Inflammatory macrophage treated with lipopolysaccharide for 1 hour (primary cell): ENCODE results near the gene LARGE1.
"Not testable (repeated sequence)": the region's sequence is repeated elsewhere in the genome, so short reads cannot be mapped to it uniquely, and the experiment has no call there.

ENCODE experiments used
- DNase-seq, 2 donors: peaks; one replicate each; pipeline ENCODE4 v3.0.0-alpha.2; 2020 to 2022

The LARGE1 gene

DNA sequence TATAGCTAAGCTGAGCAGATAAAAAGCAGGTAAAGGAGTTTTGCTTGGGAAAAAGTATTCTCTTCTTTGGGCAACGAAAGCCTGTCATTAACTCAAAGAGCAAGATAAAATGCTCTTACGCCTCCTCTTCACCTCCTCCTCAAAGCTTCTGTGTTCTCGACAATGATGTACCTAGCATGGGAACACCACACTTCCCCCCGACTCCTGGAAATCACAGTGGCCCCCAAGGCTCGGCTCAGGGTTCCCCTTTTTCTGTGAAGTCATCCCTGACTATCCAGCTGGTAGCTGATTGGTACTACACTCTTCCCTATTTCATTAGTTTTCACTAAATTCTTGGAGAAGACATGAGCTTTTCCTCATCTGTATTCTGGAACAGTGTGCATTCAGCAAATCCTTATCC lies 336.1 kb downstream of the LARGE1 start:
- no peak for DNase-seq

DNA sequence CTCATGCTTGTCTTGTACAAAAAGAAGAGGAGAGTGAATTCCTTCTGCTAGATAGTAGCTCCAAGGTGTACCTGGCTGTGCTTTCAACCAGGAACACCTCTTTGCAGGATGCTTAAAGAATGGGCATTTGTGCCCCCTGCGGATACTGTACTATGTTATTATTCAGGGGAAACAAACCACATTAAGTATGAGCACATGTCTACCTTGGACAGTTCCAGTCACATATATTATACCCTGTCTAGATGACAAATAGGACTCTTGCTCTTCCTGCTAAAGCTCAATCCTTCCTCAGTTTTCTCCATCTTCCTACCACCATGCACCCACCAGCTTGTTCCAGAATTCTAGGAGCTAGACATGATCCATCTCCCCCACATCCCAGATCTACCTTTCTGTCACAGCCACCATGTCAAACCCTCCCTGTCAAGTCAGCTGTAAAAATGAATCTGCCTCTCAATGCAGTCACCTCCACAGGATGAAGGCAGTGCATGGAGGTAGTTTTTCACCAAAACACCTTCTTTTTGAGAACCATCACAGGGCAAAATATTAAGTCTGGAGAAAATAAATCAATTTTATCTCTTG lies 337.4 kb downstream of the LARGE1 start:
- DNase-seq, result no peak

DNA sequence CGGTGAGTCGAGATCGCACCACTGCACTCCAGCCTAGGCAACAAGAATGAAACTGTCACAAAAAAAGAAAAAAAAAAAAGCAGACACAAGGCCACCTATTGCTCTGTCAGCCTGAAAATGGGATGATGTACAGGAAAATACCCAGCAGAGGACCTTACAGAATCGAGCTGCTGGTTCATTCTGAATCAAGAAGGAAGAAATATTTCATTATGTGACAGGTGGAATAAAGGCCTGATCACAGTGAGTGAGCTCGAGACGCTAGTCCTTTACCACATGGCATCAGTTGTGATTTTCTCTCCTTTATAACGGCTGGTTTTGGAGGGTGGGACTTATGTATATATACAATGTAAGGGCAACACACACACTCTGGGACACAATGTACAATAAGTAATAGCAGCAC lies 340.0 kb downstream of the LARGE1 start:
- no peak for DNase-seq

DNA sequence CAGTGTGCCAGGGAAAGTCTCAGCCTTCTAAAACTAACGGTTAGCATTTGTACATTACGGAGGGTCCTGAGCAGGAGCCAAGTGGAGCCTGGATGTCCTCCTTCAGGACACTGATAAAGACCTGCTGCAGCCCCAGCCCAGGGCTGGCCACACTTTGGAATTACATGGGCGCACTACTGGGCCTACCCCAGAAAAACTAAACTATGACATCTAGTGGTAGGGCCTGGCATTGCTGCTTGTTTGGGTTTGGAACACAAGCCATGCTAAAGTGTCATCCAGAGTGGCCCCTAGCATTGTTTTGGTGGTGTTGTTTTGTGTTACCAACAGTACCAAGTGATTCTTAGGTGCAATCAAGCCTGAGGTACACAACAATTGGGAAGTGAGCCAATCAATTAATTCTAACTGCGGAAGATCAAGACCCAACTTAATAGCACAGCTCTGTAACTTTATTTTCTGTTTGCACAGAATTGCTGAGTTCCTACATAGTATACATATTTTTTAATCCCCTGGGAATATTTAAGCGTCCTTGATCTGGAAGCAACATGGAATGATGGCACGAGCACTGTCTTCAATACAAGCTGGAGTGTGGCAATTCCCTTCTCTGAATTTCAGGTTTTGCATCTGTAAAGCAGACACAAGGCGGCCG lies 340.7 kb downstream of the LARGE1 start:
- peak; percentile 0 to 60 for DNase-seq

DNA sequence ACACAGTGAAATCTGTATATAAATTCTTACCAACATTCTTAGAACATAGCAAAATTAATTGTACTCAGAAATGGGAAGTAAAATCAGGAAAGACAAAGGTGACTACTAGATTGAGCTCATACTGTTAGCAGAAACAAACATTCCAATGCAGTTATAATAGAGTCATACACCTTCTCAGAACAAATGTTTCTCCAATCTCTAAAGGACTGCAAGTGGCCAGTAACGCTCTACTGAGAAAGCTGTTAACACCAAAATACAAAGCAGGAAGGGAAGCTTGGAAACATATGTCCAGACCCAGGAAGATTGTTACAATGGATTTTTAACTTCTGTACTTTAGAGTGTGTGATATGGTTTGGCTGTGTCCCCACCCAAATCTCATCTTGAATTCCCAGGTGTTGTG lies 341.5 kb downstream of the LARGE1 start:
- no peak for DNase-seq

DNA sequence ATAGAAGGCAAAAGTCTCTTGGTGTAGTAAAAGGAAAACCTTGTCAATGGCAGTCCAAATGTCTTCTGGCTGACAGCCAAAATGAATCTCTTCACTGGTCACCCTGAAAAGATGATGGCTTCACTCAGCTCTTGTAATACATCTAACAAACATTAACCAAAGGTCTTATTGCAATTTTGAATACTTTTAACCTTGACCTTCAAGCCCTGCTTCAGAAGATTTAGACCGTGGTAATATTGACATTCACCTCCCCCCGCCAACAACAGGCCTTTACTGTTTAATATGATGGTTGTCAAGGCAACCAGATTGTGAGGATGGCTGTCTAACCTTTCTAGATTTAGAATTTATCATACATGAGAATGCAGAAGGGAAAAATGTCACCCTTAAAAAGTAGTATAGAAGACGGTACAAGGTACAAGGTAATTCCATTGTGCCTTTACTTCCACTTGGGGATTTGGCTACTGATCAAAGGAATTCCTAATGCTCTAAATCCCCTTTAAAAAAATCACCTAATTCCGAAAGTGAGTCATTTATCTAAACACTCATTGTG lies 342.3 kb downstream of the LARGE1 start:
- no peak for DNase-seq

DNA sequence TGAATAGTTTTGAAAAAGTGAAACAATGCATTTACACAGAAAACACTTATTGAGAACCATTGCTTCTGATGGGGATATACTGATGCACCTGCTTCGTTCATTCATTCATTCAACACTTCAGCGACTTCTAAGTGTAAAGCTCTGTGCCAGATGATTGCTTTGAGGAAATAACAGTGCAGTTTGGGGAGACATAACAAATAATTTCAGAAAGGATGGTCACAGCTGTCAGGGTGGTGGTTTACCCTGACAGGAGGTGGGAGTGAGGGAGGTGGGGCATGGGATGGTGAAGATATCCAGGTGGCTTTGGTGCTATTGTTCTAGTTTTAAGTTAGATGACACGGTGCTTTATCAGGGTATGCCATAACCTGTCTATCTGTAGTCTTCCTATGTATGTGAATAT lies 344.1 kb downstream of the LARGE1 start:
- DNase-seq, result no peak

DNA sequence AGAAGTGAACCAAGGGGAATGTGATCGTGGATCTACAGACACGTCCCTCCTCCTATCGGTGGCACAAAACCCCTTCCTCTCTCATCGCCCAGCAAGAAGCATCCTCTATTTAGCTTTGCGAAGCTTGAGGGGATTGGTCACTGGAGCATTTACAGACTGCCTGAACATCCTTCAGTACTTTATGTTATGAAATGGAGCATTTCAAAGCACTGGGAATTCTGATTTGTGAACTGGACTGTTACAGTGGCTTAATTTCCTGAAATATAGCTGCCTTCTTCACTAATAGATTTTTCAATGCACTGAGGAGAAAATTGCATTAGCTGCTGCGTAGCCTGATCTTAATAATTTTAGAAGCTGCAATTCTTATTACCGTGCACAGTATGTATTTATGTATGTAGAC lies 344.5 kb downstream of the LARGE1 start:
- no peak for DNase-seq

DNA sequence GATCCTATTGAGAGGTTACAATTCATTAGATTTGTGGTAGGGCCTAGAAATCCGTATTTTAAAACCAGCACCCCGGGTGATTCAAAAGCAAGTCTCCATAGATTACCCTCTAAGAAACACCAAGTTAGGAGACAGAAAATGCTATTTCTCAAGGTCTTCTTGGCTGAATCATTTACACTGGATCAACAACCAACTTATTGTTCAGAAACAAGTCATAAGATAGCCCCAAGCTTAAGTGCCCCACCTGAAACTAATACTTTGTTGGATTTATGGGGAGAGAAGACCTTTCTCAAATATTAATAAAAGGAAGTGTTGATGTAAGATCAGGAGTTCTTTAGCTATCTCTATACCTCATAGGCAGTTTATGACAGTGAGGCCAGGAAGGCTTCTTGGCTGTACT lies 345.2 kb downstream of the LARGE1 start:
- DNase-seq, result no peak

DNA sequence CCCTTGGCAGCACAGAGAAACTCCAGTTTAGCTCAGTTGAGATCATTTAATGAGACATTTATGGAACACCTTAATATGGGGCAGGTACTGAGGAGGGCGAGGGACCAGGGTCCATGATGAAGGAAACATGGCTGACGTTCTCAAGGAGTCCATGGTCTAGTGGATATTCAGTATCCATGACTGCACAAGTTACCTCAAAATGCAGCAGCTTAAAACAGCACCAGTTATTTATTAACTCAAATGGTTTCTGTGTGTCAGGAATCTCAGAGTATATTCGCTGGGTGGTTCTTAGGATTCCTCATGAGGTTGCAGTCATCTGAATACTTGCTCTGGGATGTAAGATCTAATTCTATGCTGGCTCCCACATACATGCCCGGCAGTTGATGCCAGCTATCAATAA lies 346.8 kb downstream of the LARGE1 start:
- DNase-seq, result no peak

DNA sequence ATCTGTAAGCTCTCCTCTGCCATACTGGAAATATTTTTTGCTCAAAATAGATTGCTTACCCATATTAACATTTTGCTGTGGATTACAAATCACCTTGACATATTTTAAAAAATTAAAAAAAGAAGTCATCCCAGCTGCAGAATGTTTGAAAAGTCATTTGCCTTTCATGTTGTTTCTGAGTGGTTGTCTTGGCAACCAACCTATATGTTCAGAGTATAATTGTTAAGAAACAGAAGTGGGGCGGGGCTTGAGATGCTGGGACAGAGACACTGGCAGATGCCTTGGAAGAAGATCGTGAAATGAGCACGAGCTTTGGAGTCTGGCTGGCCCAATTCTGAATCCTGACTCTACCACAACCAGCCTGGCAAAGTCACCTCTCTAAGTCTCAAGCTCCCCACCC lies 348.2 kb downstream of the LARGE1 start:
- DNase-seq, result no peak

DNA sequence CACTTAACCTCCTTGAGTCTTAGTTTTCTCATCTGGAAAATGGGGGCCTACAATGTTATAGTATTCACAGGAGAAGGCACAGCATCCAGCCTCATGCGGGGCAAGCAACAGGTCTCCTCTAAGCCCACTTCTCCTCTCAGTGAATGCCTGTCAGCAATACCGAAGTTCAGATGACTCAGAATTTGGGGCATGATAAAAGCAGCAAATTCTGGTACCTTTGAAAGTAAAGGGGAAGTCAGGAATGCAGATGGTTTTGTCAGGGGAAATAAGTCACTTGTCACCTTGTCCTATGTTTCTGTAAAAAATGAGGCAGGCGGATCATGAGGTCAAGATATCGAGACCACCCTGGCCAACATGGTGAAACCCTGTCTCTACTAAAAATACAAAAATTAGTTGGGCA lies 350.2 kb downstream of the LARGE1 start:
- DNase-seq, result no peak

DNA sequence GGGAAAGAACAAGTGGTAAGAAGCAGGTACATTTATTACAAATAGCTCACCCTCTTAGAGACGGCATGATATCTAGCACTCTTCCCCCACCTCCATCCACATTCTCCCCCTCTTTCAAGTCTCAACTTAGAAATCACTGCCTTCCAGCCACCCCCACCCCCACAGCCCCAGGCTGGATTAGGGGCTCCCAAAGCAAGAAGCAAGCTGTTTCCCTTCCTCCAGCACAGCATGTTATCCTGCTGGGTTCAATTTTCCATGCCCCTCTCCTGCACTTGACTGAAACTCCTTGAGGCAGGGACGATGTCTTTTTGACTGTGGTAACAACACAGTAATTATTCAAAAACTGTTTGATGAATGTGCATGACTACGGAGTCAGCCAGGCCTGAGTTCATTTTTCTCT lies 350.7 kb downstream of the LARGE1 start:
- no peak for DNase-seq

DNA sequence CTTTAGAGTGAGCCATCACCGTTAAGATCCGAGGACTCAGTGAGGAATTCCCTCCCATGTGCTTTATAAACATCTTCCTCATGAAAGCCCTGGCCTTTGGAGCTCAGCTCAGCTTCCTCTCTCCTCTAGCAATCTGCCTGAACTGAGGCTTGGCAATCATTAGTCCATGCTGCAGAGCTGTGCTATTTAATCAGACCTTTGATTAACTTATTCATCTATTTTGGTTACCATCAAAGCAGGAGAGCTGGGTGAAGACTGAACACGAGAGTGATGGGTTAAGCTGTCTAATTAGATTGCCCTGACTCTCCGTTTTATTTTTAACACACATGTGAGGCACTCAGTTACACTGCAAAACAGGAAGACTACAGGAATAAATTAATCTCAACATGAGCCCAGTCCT lies 351.3 kb downstream of the LARGE1 start:
- DNase-seq, result no peak

DNA sequence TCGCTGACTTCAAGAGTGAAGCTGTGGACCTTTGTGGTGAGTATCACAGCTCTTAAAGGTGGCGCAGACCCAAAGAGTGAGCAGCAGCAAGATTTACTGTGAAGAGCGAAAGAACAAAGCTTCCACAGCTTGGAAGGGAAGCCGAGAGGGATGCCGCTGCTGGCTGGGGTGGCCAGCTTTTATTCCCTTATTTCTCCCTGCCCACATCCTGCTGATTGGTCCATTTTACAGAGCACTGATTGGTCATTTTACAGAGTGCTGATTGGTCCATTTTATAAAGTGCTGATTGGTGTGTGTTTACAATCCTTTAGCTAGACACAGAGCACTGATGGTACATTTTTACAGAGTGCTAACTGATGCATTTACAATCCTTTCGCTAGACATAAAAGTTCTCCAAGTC lies 353.8 kb downstream of the LARGE1 start:
- DNase-seq, result not testable (repeated sequence)

DNA sequence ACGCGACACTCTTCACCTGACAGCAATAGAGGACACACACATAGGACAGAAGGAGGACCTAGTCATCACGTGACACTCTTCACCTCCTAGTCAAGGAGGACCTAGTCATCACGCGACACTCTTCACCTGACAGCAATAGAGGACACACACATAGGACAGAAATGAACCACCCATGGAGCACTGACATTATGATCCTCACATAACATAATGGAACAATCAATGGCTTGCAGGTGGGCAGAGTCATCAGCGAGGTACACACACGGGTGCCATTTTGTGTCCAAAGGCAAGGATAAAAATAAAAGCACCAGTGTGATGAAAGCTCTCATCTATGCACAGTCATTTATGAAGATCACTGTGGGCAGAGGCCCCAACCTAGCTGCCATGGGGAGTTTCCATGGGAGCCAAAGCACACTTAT lies 354.7 kb downstream of the LARGE1 start:
- no peak for DNase-seq

DNA sequence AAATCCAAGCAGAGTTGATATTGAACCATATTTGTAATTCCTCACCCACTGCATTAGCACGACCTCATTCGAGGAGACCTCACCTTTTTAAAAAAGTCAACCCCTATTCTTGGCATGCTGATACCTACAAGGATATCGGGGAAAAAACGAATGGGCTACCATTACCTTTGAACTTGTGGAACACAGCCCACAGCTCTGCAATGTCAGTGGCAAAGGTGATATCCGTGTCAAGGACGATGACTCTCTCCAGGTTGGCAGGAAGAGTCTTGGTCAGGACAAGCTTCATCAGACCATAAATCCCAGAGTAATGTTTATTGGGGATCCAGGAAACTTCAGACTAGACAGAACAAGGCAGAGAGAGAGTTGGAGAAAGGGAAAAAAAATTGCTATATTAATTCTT lies 355.6 kb downstream of the LARGE1 start:
- no peak for DNase-seq

DNA sequence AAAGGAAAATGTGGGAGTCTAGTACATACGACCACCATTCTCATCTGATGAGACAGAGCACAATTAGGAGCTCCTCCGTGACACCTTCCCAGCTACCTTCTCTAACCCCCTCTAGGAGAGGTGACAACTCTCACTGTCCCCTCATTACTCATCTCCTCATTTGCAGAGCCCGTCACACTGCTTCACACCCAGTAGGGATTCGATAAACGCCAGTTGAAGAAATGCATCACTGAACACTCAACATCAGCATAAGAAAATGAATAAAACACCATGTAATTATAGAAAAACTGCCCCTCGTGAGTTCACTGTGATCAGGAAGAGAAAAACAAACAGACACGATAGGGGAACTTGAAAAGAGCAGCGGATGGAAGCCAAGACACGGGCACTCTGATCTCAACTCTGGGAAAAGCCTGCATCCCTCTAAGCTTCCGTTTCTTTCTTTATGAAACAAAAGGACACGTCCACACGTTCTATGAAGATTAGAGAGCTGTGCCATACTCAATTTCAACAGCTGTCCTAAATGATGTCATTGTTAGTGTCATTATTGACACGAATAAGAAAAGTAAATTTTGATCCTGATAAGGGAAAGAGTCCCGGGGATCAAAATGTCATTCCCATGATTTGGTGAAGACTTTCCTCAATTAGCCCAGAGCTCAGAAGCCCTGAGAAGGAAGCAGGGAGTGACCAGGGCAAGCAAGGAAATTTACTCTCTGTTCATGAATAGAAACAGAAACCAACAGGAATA lies 356.9 kb downstream of the LARGE1 start:
- no peak for DNase-seq

DNA sequence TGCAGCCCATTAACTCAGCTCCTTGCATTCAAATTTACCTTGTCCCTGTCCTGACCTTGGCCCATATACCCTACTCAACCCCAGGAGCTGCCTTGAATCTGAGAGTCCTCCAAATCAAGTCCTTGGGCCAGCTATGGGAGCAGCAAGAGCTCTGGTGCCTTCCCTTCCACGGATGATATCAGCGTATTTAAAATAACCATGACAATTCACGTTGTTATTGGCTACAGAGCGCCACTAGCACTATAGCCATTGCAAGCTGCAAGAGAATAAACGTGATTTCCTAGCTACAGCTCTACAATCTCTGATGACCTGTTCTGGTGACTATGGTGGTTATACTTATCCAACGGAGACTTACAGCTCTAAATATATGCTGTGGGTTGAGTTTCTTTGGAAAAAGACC lies 357.8 kb downstream of the LARGE1 start:
- DNase-seq, result no peak

DNA sequence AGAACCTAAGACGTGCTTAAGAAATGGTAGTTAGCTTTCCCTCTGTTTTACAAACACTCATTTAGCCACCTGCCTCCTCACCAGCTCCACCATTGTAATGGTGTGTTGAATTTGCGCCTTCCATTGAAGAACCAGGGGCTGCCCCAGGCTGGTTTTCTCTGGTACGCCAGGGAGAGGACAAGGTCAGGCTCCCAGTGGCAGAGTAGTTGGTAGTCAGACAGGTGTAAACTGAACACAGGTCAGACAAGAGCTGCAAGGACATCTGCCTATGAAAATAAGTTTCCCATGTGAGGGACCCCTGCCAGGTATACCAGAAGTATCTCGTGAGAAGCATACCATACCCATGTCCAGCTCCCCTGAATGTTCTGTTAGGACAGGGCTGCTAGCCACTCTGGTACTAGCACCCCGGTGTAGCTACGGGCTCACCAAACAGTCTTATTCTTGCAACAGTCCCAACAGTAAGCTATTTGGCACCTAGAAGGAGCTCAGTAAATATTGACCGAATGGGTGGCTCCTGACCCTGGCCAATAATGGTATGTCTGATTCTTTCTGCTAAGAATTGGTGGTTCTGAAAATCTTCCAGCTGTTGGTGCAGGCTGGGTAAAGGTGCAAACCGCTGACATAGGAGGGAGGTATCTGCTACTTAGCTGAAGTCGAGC lies 359.0 kb downstream of the LARGE1 start:
- no peak for DNase-seq

DNA sequence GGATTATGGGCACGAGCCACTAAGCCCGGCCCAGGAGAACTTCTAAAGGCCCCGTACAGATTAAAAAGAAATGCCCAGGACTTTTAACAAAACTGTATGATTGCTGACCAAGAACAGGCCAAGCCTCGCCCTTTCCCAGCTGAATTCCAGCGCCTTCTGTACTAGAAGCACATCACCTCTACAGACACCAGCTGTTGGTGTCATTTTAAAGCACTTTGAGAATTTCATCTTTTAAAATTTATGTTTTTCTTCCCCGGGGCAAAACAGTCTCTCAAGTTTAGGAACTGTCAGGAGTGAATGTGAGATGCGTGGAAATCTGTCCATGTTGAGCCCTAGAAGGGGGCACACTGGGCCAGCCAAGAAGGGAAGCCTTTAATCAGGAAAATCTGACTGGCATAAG lies 362.4 kb downstream of the LARGE1 start:
- DNase-seq, result no peak

DNA sequence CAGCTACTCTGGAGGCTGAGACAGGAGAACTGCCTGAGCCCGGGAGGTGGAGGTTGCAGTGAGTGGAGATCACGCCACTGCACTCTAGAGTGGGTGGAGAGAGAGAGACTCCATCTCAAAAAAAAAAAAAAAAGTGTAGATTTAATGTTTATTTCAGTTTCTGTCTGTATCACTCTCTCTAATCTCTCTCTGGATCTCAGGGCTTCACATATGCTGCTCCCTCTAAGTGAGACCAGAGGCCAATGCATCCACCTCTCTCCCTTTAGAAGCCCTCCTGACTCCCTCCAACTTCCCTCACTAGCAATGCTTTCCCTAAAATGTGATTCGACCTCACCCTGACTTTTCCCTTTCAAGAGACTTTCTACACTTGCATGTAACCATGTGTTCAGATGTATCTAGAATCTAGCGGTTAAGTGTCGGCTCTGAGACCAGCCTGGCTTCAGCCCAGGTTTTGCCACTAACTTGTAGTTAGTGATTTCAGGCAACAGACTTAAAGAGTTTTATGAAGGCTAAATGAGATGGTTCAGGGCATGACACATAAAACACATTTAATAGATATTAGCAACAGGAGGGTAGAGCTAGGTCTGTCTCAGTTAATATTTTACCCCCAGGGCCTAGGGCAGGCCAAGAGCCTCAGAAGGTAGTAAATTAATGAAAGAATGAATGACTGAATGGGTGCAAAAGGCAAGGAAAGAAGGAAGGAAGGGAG lies 364.3 kb downstream of the LARGE1 start:
- DNase-seq, result no peak

DNA sequence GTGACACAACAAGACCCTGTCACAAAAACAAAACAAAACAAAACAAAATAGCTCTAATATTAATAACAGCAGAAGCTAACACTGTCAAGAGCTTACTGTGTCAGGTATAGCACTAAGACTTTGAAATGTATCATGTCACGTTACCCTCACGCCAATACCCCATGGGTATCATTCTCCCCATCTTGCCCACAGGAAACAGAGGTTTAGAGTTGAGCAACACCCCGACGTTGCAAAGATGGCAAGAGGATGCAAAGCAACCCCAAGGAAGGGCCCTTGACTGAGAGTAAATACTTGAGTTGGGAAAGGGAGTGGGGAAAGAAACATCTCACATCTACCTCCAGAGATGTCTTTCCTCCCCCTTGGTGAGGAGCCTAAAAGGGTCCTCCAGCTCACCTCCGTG lies 366.8 kb downstream of the LARGE1 start:
- no peak for DNase-seq
